NCI-H128 (cell line): Measurements from ENCODE around the gene TBC1D23.
"Not testable (repeated sequence)": the region's sequence is repeated elsewhere in the genome, so short reads cannot be mapped to it uniquely, and the experiment has no call there.

Experiments
- DNase-seq: peaks from one replicate; lab custom pipeline; 2025; ENCODE audit not compliant: unreplicated experiment; lab: John Stamatoyannopoulos, UW

The TBC1D23 gene

GRCh38 chr3:100340527-100340926 lies 79.7 kb downstream of the TBC1D23 start:
- no peak for DNase-seq

- no peak for DNase-seq
Measured at GRCh38 chr3:100348727-100349126, 87.9 kb downstream of the TBC1D23 start.

GRCh38 chr3:100351770-100352169 lies 91.0 kb downstream of the TBC1D23 start:
- not testable (repeated sequence) for DNase-seq

- no peak for DNase-seq
Measured at GRCh38 chr3:100352296-100353231, 91.8 kb downstream of the TBC1D23 start.

GRCh38 chr3:100354850-100355249 lies 94.1 kb downstream of the TBC1D23 start:
- DNase-seq = no peak

GRCh38 chr3:100358413-100358812 lies 97.6 kb downstream of the TBC1D23 start:
- DNase-seq = no peak

GRCh38 chr3:100359035-100359434 lies 98.2 kb downstream of the TBC1D23 start:
- no peak for DNase-seq

GRCh38 chr3:100360757-100361496 lies 100.1 kb downstream of the TBC1D23 start:
- no peak for DNase-seq

GRCh38 chr3:100361897-100362296 lies 101.1 kb downstream of the TBC1D23 start:
- no peak for DNase-seq

- no peak for DNase-seq
Measured at GRCh38 chr3:100364421-100364820, 103.6 kb downstream of the TBC1D23 start.

- no peak for DNase-seq
Measured at GRCh38 chr3:100366424-100366823, 105.6 kb downstream of the TBC1D23 start.

- DNase-seq = no peak
Measured at GRCh38 chr3:100368441-100368840, 107.6 kb downstream of the TBC1D23 start.

GRCh38 chr3:100370756-100371155 lies 110.0 kb downstream of the TBC1D23 start:
- DNase-seq = no peak

GRCh38 chr3:100374521-100374920 lies 113.7 kb downstream of the TBC1D23 start:
- no peak for DNase-seq
